Measurements from ENCODE around the gene ARL3. TPM values are rescaled to one million over a fixed set of nuclear protein-coding genes. Genes with fewer than 3 reads are reported as not detected.

The ARL3 gene
- total RNA-seq, 1 experiment from 2014 or later: 13.3 TPM

- H3K27ac ChIP-seq (ENCODE audit: low read depth, low read length): peak overlapping the region; percentile 61
- peak overlapping the region; percentile 58 for H3K9ac ChIP-seq (ENCODE audit: low read length)
- H3K9me2 ChIP-seq (ENCODE audit: insufficient read depth): no peaks in the 10 kb centered on the region
- no peaks in the 10 kb centered on the region for H3K9me3 ChIP-seq (ENCODE audit: control insufficient read depth in 1 of 2, insufficient read depth in 1 of 2, low read depth in 1 of 2, low read length in 2 of 2)
- POLR2A ChIA-PET: interaction anchor here (1.0 to 2.3 kb wide), 2 partner anchors 16 to 85 kb away, joined by 3 to 10 read pairs; partner anchors contain the start of genes ARL3 and SFXN2
- intact Hi-C loops (cut with micrococcal nuclease): no loop called here
- no peaks in the 10 kb centered on the region for H3K79me2 ChIP-seq (ENCODE audit: insufficient read depth, low read length)
- H3K27me3 ChIP-seq (ENCODE audit: insufficient read depth, low read length): no peaks in the 10 kb centered on the region
- RAD21 ChIA-PET (ENCODE audit: low non-redundant PET in 1 of 2, low total read pairs in 2 of 2, uncharacterized antibody in 2 of 2, unreplicated experiment in 2 of 2): interaction anchor here in 1 of 2 experiments (1.2 kb wide), 1 partner anchor 16 kb away, joined by 3 read pairs; no protein-coding TSS in a partner anchor
- no peak for TF ChIP-seq SP1 (IDR thresholded peaks at IDR 0.05; ENCODE audit: low read depth)
- TF ChIP-seq POLR2AphosphoS5 (IDR thresholded peaks at IDR 0.05; ENCODE audit: low read depth, low read length): peak; percentile 30; the same call in 1 of the 2 replicates
- H3K36me3 ChIP-seq (ENCODE audit: control insufficient read depth in 1 of 2, insufficient read depth in 2 of 2, low read length in 2 of 2): no peaks in the 10 kb centered on the region
- ATAC-seq (peak; percentile 71), DNase-seq (ENCODE audit: low read depth, low spot score) (no peak)
- no peak overlapping the region for H2AFZ ChIP-seq (ENCODE audit: low read depth, low read length, poor library complexity, severe bottlenecking)
- BruUV-seq (replicated peaks): TSS peak; percentile 24
- peak overlapping the region in 1 of 2 experiments; percentile 21; a peak in 2 of 4 replicates for H3K4me3 ChIP-seq (replicated peaks in 1 of 2; ENCODE audit: low read depth in 1 of 2, low read length in 2 of 2)
- peak overlapping the region; percentile 77 for H3K4me2 ChIP-seq (ENCODE audit: low read length)
- no peaks in the 10 kb centered on the region for H4K20me1 ChIP-seq (ENCODE audit: insufficient read depth)
- peaks cover 61 to 89% of the 10 kb centered on the region in 2 experiments for H3K4me1 ChIP-seq (ENCODE audit: control insufficient read depth in 1 of 2, insufficient read depth in 2 of 2, low read length in 2 of 2)
- CTCF ChIA-PET: interaction anchor here (0.6 to 1.5 kb wide), 5 partner anchors 15 to 425 kb away, joined by 3 to 4 read pairs (median 4); no protein-coding TSS in a partner anchor
Observed at GRCh38 chr10:102629661-102630614, 84.3 kb downstream of the ARL3 start.

GRCh38 chr10:102628451-102628911 is 85.7 kb downstream of the ARL3 start:
- peak; percentile 67 for ATAC-seq
- H3K27ac ChIP-seq (ENCODE audit: low read depth, low read length): peak overlapping the region; percentile 61
- H3K27me3 ChIP-seq (ENCODE audit: insufficient read depth, low read length): no peaks in the 10 kb centered on the region
- 0 out of 4 replicates have a peak overlapping the region, but pooled peaks of 1 of the 2 experiments have one; percentile 21 for H3K4me3 ChIP-seq (replicated peaks in 1 of 2; ENCODE audit: low read depth in 1 of 2, low read length in 2 of 2)
- intact Hi-C loops (cut with micrococcal nuclease): no loop called here
- H4K20me1 ChIP-seq (ENCODE audit: insufficient read depth): no peaks in the 10 kb centered on the region
- peak overlapping the region; percentile 58 for H3K9ac ChIP-seq (ENCODE audit: low read length)
- POLR2A ChIA-PET: interaction anchor here (0.8 to 2.3 kb wide), 2 partner anchors 13 to 18 kb away, joined by 3 to 10 read pairs; no protein-coding TSS in a partner anchor
- H3K4me1 ChIP-seq (ENCODE audit: control insufficient read depth in 1 of 2, insufficient read depth in 2 of 2, low read length in 2 of 2): peaks cover 50 to 74% of the 10 kb centered on the region in 2 experiments
- CTCF ChIA-PET: interaction anchor here (0.6 to 1.8 kb wide), 5 partner anchors 9 to 44 kb away, joined by 3 to 7 read pairs (median 3); no protein-coding TSS in a partner anchor
- H3K36me3 ChIP-seq (ENCODE audit: control insufficient read depth in 1 of 2, insufficient read depth in 2 of 2, low read length in 2 of 2): no peaks in the 10 kb centered on the region
- H3K9me3 ChIP-seq (ENCODE audit: control insufficient read depth in 1 of 2, insufficient read depth in 1 of 2, low read depth in 1 of 2, low read length in 2 of 2): no peaks in the 10 kb centered on the region
- H2AFZ ChIP-seq (ENCODE audit: low read depth, low read length, poor library complexity, severe bottlenecking): no peak overlapping the region
- TSS peak; percentile 49 for BruUV-seq (replicated peaks)
- RAD21 ChIA-PET (ENCODE audit: low non-redundant PET in 1 of 2, low total read pairs in 2 of 2, uncharacterized antibody in 2 of 2, unreplicated experiment in 2 of 2): no interaction called here
- H3K79me2 ChIP-seq (ENCODE audit: insufficient read depth, low read length): no peaks in the 10 kb centered on the region
- DNase-seq (ENCODE audit: low read depth, low spot score): no peak
- H3K4me2 ChIP-seq (ENCODE audit: low read length): peak overlapping the region; percentile 77
- no peak for TF ChIP-seq ATF3 (IDR thresholded peaks at IDR 0.05)
- TF ChIP-seq POLR2AphosphoS5 (IDR thresholded peaks at IDR 0.05; ENCODE audit: low read depth, low read length): peak; percentile 58
- no peaks in the 10 kb centered on the region for H3K9me2 ChIP-seq (ENCODE audit: insufficient read depth)

All from HCT116 (cell line).